GM20431 (cell line): Measurements from ENCODE around the gene KIR2DL1.
"Not testable (repeated sequence)": the region's sequence is repeated elsewhere in the genome, so short reads cannot be mapped to it uniquely, and the experiment has no call there.

Experiments used
- in situ Hi-C: fragments of 300-500 bp; cut with MseI, MboI; formaldehyde crosslinking; loops from one replicate; pipeline ENCODE4 v1.15.0; 2020; ENCODE audit warnings: low sequenced_read_pairs; ENCODE audit not compliant: unreplicated experiment

The KIR2DL1 gene

DNA sequence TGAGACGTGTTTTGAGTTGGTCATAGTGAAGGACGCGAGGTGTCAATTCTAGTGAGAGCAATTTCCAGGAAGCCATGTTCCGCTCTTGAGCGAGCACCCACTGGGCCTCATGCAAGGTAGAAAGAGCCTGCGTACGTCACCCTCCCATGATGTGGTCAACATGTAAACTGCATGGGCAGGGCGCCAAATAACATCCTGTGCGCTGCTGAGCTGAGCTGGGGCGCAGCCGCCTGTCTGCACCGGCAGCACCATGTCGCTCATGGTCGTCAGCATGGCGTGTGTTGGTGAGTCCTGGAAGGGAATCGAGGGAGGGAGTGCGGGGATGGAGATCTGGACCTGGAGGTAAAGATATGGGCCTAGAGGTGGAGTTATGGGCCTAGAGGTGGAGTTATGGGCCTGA, 46.7 kb downstream of the KIR2DL1 start, which contains the start of gene KIR3DL1:
Gene KIR3DL1, plus strand, starts transcription at position 218 of the 400 bp plus-strand sequence.
- in situ Hi-C loops, result not testable (repeated sequence)

DNA sequence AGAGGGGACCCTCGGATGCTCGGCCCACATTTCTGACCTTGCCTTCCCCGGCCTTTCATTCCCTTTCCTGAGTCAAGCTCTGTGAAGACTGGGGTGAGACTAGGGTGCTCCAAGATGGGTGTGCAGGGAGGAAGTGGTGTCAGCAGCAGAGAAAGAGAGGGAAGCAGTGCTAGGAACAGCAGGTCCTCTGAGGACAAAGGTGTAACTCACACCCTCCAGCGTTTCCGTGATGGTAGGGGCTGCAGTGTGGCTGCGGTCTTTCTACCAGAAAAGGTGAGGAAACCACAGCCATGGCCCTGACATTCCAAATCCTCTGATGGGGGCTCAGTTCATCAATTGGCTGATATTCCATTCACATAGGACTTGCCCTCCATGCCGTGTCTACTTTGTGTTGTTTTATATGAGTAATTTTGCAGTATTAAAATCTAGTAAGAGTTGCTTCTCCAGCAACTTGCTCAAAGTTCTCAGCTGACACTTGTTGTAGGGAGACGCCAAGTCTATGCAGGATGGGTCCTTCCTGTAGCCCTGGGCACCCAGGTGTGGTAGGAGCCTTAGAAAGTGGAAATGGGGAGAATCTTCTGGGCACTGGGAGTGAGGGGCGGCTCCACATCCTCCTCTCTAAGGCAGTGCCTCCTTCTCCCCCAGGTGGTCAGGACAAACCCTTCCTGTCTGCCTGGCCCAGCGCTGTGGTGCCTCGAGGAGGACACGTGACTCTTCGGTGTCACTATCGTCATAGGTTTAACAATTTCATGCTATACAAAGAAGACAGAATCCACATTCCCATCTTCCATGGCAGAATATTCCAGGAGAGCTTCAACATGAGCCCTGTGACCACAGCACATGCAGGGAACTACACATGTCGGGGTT, 48.3 kb downstream of the KIR2DL1 start:
- in situ Hi-C loops, result no loop called here

DNA sequence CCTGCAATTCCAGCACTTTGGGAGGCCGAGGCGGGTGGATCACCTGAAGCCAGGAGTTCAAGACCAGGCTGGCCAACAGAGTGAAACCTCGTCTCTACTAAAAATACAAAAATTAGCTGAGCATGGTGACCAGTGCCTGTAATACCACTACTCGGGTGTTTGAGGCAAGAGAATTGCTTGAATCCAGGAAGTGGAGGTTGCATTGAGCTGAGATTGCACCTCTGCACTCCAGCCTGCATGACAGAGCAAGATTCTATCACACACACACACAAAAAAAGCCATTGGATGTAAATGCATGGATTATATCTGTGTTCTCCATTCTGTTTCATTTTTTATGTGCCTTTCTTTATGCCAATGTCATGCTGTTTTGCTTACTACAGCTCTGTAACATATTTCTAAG, 54.8 kb downstream of the KIR2DL1 start:
- in situ Hi-C loops, result not testable (repeated sequence)

DNA sequence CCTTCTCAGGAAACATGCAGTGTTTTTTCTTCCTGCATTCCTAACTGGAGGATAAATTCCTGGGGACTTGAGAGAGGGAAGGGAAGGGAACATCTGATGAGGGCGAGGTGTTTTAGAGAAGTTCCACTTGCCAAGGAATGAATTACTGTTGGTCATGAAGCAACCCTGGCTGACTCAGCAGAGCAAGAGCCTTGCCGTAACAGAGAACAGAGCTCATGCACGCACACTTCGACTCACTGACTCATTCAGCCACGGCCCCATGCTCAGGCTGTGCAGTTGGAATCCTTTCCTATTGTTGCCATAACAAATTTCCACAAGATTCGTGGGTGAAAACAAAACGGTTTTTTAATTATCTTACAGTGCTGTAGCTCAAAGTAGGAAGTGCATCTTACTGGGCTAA, 55.7 kb downstream of the KIR2DL1 start:
- in situ Hi-C loops, result not testable (repeated sequence)

DNA sequence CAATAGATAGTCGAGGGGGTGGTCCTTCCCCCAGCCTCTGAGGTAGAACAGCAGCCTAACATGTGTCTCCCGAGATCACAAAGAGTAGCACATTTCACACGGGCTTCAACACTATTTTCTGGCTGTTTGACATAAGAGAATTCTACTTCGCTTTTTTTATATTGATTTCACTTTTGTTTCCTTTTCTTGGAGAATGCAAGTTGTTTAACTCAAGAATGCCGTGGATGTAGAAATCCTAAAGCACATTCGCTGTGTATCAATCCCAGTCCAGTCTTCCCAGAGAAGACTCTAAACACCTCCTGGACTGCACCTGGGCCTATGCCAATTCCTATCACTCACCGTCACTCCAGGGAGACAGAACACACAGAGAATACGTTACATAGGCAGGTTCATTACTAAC, 58.5 kb downstream of the KIR2DL1 start:
- in situ Hi-C loops, result not testable (repeated sequence)

DNA sequence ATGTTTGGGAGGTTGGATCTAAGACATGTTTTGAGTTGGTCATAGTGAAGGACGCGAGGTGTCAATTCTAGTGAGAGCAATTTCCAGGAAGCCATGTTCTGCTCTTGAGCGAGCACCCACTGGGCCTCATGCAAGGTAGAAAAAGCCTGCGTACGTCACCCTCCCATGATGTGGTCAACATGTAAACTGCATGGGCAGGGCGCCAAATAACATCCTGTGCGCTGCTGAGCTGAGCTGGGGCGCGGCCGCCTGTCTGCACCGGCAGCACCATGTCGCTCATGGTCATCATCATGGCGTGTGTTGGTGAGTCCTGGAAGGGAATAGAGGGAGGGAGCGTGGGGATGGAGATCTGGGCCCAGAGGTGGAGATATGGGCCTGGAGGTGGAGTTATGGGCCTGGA, 62.9 kb downstream of the KIR2DL1 start, which contains the start of gene KIR2DS4:
Gene KIR2DS4, plus strand, starts transcription at position 181 of the 400 bp plus-strand sequence.
- in situ Hi-C loops, result not testable (repeated sequence)
